GM18868 (cell line): ENCODE measurements around the gene GOT1.

ENCODE experiments used
- ATAC-seq: cut with Tn5 transposase; IDR thresholded peaks from one replicate; pipeline ENCODE4 v1.9.1; 2021; ENCODE audit warnings: mild to moderate bottlenecking, moderate library complexity; ENCODE audit not compliant: unreplicated experiment

The GOT1 gene

GRCh38 chr10:99365311-99365710 lies 65.1 kb downstream of the GOT1 start:
- no peak for ATAC-seq

- ATAC-seq, result no peak
These were observed 66.3 kb downstream of the GOT1 start for GRCh38 chr10:99364125-99364524.

- no peak for ATAC-seq
These were observed 69.5 kb downstream of the GOT1 start for GRCh38 chr10:99360934-99361333.

GRCh38 chr10:99358101-99358500 lies 72.3 kb downstream of the GOT1 start:
- no peak for ATAC-seq

GRCh38 chr10:99357691-99358090 lies 72.7 kb downstream of the GOT1 start:
- no peak for ATAC-seq

GRCh38 chr10:99353182-99353581 lies 77.2 kb downstream of the GOT1 start:
- ATAC-seq, result no peak

- ATAC-seq, result no peak
These were observed 82.8 kb downstream of the GOT1 start for GRCh38 chr10:99347672-99348071.
